ENCODE data around the gene CREB5.

GRCh38 chr7:28405662-28406061 is 6.7 kb upstream of the CREB5 start:
- TF ChIP-seq CTCF (IDR thresholded peaks at IDR 0.05) (no peak), POLR2A (IDR thresholded peaks at IDR 0.05) (no peak)

Data from breast epithelium (tissue), 3 donors.